ENCODE data around the gene IGF1R.

Gene IGF1R

GRCh38 chr15:98778960-98779359, 130.6 kb downstream of the IGF1R start:
- peak; percentile 13 for FAIRE-seq

- FAIRE-seq, result peak; percentile 89
Observed at GRCh38 chr15:98779463-98780071, 131.2 kb downstream of the IGF1R start.

- FAIRE-seq, result no peak
Observed at GRCh38 chr15:98781838-98782237, 133.5 kb downstream of the IGF1R start.

- FAIRE-seq, result no peak
Observed at GRCh38 chr15:98782801-98783200, 134.5 kb downstream of the IGF1R start.

- no peak for FAIRE-seq
Observed at GRCh38 chr15:98785431-98785806, 137.1 kb downstream of the IGF1R start.

- FAIRE-seq, result no peak
Observed at GRCh38 chr15:98785807-98786621, 137.7 kb downstream of the IGF1R start.

- FAIRE-seq, result no peak
Observed at GRCh38 chr15:98786717-98787116, 138.4 kb downstream of the IGF1R start.

GRCh38 chr15:98787194-98787593, 138.9 kb downstream of the IGF1R start:
- FAIRE-seq, result no peak

GRCh38 chr15:98787936-98788757, 139.8 kb downstream of the IGF1R start:
- no peak for FAIRE-seq

- FAIRE-seq, result no peak
Observed at GRCh38 chr15:98789020-98789419, 140.7 kb downstream of the IGF1R start.

- FAIRE-seq, result no peak
Observed at GRCh38 chr15:98790270-98790669, 141.9 kb downstream of the IGF1R start.

GRCh38 chr15:98791046-98791701, 142.8 kb downstream of the IGF1R start:
- FAIRE-seq, result no peak

- no peak for FAIRE-seq
Observed at GRCh38 chr15:98792117-98792516, 143.8 kb downstream of the IGF1R start.

GRCh38 chr15:98794211-98794610, 145.9 kb downstream of the IGF1R start:
- FAIRE-seq, result no peak

GRCh38 chr15:98794748-98795147, 146.4 kb downstream of the IGF1R start:
- FAIRE-seq, result no peak

- no peak for FAIRE-seq
Observed at GRCh38 chr15:98795980-98796379, 147.6 kb downstream of the IGF1R start.

- no peak for FAIRE-seq
Observed at GRCh38 chr15:98796685-98797357, 148.5 kb downstream of the IGF1R start.

GRCh38 chr15:98798375-98798893, 150.1 kb downstream of the IGF1R start:
- no peak for FAIRE-seq

- FAIRE-seq, result peak; percentile 52
Observed at GRCh38 chr15:98799461-98800390, 151.4 kb downstream of the IGF1R start.

- FAIRE-seq, result peak; percentile 92
Observed at GRCh38 chr15:98800437-98801233, 152.3 kb downstream of the IGF1R start.
